ENCODE results near the gene C1QTNF1.
"Not testable (repeated sequence)": the region's sequence is repeated elsewhere in the genome, so short reads cannot be mapped to it uniquely, and the experiment has no call there.

The C1QTNF1 gene

DNA sequence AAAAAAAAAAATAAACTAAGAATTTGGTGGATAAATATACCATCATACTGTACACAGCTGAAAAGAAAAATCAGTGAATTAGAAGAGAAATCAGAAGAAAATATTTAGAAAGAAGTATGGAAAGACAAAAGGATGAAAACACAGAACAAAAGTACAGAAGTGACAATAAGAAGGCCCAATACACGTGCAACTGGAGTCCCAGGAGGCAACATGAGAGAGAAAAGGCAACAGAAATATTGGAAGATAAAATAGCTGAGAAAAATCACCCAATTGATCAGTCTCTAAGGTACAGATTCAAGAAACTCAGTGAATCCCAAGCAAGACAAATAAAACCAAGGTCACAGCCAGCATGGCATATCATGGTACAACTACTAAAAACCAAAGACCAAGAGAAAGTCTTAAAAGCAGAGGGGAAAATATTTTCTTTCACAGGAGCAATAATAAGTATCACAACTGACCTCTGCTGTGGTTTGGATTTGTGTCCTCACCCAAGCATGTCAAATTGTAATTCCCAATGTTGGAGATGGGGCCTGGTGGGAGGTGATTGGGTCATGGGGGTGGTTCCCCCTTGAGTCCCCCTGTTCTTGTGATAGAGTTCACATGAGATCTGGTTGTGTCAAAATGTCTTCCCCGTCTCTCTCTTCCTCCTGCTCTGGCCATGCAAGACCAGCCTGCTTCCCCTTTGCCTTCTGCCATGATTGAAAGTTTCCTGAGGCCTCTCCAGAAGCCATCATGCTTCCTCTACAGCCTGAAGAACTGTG lies 30.4 kb downstream of the C1QTNF1 start:
- no peak for DNase-seq (ENCODE audit: low spot score)

DNA sequence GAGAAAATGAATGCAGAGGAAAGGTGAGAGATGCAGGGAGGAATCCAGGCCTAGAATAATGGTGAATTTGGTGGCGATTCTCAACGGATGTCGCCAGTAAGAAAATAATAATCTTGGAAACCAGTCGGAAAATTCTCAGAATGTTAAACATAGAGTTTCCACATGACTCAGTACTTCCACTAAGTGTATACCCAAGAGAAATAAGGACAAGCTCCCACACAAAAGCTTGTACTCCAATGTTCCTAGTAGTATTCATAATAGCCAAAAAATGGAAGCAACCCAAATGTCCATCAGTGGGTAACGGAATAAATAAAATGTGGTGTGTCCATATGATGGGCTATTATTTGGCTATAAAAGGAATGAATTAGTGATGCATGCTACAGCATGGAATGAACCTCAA lies 31.2 kb downstream of the C1QTNF1 start:
- no peak for DNase-seq (ENCODE audit: low spot score)

DNA sequence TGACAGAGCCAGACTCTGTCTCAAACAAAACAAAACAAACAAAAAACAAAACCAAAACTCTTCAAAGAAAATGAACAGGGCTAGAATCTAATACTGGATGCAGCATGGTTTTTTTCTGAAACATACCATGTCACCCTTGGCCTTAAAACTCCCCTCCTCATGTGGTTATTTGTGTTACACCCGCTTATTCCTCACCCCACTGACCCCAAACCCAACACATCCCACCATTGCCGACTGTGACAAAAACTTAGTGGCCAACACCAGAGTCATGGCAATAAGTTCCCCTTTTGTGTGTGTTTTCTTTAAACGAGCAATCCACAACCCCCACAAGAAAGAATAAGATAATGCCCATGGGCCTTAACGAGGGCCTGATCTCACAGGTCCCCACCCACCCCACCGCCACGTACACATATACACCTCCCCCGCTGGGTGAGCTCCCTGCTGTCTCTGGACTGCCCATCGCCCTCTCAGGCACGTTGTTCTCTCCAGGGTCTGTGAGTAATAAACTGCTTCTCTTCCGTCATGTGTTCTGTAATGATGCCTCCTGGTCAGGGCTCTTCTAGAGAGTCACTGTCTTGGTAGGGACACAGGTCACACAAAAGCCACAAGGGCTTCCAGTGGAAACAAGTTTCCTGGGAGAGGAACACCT lies 33.9 kb downstream of the C1QTNF1 start:
- no peak for DNase-seq (ENCODE audit: low spot score)

DNA sequence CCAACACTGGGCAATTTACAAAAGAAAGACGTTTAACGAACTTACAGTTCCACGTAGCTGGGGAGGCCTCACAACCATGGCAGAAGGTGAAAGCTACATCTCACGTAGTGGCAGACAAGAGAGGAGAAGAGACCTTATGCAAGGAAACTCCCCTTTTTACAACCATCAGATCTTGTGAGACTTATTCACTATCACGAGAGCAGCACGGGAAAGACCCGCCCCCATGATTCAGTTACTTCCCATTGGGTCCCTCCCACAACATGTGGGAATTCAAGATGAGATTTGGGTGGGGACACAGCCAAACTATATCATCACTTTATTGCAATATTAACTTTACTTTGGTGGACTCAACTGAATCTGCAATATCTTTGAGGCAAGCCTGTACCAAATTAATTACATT lies 38.7 kb downstream of the C1QTNF1 start:
- no peak for DNase-seq (ENCODE audit: low spot score)

DNA sequence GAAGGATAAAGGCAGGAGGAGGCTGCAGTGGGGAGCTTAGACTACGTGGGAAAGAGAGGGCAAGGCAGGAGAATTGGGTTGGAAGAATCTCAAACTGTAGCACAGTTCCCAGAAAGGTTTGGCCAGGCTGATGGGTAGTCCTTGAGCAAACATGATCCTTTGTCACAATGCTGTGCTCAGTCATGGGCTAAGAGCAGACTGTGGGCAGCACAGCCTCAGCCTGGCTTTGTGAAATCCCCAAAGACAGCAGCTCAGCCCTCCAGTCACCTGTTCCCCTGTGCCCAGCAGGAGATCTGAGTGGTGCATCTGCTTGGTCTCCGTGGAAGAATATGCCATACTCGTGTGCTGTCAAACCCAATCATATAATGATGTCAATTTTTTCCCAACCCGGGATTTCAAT lies 40.1 kb downstream of the C1QTNF1 start:
- no peak for DNase-seq (ENCODE audit: low spot score)

DNA sequence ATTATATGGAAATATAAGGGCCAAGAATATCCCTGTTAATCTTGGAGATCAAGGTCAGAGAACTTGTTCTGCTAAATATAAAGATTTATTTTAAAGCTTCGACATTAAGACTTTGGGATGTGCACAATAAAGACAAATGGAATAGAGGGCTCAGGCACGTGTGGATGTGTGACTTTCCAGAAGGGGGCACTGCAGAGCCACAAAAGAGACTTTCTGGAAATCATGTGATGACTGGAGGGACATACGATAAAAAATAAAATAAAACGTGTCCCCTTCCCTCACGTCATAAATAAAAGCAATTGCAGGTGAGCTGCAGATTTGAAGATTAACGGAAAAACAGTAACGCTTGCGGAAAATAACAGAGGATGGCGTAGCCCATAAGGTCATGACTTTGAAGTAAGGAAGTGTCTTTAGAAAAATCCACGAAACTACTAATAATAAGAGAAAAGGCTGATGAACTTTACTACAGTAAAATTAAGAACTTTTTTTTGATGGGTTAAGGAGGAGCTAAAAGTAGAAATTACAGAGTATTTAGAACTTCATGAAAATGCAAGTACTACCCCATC lies 41.2 kb downstream of the C1QTNF1 start:
- DNase-seq (ENCODE audit: low spot score) = peak; percentile 66

DNA sequence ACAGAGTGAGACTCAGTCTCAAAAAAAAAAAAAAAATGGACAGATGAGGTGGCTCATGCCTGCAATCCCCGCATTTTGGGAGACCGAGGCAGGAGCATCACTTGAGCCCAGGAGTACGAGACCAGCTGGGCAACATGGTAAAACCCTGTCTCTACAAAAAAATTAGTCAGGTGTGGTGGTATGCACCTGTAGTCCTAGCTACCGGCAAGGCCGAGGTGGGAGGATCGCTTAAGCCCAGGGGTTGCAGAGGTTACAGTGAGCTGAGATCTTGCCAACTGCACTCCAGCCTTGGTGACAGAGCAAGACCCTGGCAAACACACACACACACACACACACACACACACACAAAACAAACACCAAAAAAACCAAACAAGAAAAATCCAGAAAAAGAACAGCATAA lies 43.0 kb downstream of the C1QTNF1 start:
- DNase-seq (ENCODE audit: low spot score) = no peak

DNA sequence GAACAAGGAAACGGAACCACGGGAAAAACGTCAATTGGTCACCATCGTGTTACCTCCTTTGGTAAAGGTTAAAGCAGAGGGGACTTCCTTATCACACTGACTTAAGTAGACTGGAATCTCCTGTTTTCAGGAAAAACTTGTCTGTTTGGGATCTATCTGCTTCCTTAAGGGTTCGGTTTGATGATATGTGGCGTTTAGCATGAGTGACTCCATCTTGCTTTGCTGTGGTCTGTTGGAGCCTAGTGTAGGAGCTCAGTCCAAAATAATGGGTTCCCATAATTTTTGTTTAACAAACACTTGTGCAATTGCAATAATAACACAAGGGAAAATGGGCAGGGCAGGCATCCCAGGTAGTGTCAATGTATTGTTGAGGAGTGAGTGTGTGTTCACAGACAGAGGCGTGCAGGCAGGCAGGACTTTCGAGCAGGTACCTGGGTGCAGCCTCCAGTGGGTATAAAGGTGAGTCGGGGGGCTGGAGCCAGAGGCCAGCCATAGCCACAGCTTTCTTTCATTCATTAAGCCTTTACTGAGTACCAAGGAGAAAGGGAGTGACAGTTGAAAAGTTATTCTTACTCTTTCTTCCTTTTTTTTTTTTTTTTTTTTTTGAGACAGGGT lies 46.4 kb downstream of the C1QTNF1 start:
- DNase-seq (ENCODE audit: low spot score) = no peak

DNA sequence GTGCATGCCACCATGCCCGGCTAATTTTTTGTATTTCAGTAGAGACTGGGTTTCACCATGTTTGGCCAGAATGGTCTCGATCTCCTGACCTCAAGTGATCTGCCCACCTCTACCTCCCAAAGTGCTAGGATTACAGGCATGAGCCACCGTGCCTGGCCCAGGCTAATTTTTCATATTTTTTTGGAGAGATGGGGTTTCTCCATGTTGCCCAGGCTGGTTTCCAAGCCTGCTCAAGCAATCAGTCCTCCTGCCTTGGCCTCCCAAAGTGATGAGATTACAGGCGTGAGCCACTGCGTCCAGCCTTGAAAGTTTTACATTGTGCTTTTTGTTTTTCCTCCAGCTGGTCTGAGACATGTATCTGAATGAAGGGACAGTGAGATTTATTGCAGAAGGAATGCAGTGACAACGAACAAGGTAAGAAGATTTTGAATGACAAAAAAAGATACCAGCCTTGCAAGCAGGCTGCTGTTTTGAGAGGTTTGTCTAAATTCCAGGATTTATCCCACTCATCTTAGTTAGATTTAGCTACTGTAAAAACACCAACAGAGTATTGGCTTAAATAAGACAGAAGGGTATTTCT lies 47.3 kb downstream of the C1QTNF1 start:
- DNase-seq (ENCODE audit: low spot score) = no peak

DNA sequence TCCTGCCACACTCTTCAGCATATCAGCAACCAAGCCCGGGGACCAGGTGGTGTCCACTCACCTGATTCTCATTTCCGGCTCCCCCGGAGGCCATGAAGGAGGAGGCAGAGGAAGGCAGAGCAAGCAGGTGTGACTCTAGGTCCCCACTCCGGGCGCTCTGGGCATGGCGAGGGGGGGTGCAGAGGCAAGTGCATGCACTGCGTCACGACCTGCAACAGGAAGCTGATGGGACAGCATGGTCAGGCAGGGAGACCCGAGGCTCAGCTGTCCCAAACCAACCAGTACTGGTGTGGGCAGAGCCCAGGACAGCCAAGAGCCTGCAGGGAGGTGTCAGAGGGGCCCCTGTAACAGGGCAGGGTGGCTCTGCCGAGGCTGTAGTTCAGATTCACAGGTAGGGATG lies 48.6 kb downstream of the C1QTNF1 start:
- no peak for DNase-seq (ENCODE audit: low spot score)

DNA sequence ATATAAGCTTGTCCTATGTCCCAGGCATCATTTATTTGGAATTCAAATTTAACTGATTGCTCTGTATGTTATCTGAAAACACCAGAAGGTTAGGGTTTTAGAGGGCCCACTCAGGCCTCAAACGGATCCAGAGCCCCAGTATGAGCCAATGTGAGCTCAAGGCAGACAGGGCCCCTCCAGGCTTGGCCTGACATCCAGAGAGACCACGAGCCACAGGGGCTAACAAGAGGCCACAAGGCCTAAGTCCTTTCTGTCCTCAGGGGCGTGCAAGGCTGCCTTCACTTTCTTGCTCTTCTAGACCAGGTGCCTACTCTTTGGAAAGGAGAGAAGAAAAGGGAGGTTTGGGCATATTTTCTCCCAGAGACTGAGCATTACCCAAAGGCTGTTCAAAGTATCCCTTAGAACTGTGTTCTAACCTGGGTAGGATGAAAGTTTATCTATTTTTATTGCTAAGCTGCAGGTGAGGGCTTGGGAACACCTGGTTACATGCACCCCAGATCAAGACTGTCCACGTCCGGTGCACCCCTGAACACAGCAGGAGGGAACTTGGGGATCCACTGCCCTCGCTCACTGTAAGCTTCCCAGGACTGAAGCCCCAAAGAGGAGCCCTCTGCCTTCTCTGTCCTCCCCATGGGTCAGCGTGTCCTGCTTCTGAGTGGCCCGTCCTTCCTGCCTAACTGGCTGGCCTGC lies 49.2 kb downstream of the C1QTNF1 start:
- DNase-seq (ENCODE audit: low spot score) = no peak

DNA sequence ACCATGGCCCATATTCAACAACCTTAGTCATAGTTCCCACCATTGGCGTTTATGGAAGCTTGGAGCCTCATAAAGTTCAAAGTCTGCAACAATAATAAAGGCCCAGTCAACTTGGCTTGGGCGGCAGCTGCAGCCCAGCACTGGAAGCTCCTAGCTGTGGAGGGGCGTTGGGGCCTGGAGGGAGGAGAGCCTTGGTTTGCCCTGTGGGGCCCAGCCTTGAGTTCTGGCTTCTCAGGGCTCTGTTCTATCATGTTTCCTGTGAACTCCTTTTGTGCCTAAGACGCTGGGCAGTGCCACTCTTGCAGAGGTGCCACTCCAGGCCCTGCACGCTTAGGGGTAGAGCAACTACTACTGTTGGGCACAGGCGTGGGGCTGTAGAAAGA lies 49.7 kb downstream of the C1QTNF1 start:
- no peak for DNase-seq (ENCODE audit: low spot score)

DNA sequence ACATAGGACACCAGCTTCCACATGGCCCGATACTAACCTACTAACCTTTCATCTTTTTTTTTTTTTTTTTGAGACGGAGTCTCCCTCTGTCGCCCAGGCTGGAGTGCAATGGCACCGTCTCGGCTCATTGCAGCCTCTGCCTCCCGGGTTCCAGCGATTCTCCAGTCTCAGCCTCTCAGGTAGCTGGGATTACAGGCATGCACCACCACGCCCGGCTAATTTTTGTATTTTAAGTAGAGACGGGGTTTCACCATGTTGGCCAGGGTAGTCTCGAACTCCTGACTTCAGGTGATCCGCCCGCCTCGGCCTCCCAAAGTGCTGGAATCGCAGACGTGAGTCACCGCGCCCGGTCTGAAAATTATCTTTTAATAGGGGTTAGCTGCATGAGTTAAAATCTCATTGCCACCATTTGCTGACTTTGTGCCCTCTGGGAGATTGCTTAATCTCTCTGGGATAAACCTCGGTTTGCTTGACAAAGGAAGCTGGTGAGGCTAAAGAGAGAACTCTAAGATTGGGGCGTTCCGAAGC lies 50.2 kb downstream of the C1QTNF1 start:
- DNase-seq (ENCODE audit: low spot score) = not testable (repeated sequence)

DNA sequence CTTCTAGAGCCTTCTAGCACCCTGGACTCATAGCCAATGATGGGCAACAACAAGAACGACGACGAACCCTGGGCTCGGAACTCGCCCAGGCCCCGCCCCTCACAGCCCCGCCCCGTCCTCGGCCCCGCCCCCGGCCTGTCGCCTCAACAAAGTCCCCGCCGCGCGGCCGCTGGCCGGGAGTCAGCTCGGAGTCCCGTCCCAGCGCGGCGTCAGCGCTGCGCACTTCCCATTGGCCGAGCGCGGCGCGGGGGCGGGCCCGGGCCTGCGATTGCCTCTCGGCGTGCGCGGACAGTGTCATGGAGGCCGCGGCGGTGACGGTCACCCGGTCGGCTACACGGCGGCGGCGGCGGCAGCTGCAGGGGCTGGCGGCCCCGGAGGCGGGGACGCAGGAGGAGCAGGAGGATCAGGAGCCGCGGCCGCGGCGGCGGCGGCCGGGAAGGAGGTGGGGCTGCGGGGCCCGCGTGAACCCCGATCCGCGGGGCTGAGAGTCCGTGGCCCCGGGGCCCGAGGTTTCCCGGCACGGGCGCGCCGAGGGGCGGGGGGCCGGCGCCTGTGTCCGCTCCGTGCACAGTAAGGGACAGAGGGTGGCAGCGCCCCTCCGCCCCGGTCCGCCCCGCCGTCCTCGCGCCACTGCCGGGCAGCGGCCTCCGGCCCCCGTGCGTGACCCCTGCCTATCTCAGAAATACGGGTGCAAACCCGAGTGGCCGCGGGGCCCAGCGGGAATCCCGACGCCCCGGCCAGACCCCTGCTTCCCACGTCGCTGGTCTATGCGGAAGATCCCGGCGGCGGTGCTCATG lies 50.9 kb downstream of the C1QTNF1 start, which contains the start of gene ENGASE:
ENGASE (plus strand) TSS at position 176 of the 797 bp plus-strand sequence; CDS start at position 297, 121 bp downstream.
- peak; percentile 92 for DNase-seq (ENCODE audit: low spot score)

DNA sequence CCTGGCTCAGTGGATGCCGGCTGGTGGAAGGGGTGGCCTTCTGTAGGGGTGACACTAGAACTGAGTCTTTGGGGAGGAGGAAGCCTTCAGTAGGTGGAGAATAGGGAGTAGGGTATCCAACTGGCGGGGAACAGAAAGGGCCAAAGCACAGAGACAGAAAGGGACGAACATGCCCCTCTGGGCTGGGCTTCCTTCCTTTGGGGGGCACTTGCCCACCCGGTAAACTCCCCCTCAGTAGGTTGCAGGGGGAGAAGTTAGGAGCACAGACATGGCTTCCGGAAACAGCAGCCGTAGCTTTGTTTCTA lies 51.4 kb downstream of the C1QTNF1 start:
- peak; percentile 11 for DNase-seq (ENCODE audit: low spot score)

DNA sequence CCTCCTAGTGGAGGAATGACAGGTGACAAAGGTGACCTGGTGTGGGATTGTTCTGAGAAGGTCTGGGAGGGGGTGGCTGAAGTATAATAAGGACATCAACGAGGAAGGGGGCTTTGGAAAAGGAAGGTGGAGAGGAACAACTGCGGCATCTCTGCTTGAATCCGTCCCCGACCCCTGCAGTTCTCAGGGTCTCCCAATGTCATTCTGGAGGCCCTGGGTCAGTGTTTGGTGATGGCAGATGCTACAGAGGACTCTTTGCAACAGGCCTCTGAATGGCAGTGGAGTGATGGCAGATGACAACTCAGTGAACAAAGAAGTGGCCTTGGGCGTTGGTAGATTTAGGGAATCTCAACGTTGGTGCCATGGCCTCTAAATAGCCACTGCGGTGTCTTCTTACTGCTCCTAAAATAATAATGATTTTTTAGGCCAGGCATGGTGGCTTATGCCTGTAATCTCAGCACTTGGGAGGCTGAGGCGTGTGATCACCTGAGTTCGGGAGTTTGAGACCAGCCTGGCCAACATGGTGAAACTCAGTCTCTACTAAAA lies 52.0 kb downstream of the C1QTNF1 start:
- no peak for DNase-seq (ENCODE audit: low spot score)

DNA sequence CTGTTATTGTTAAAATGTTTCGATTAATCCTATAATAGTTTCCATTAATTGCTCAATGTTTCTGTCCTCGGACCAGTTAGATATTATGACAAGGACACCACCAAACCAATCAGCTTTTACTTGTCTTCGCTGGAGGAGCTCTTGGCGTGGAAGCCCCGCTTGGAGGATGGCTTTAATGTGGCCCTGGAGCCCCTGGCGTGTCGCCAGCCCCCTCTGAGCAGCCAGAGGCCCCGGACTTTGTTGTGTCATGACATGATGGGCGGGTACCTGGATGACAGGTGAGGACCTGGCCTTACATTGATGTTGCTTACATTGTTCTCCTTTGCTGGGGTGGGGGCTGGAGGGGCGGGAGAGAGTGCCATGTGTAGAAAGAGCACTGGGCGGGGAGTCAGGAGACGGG lies 53.6 kb downstream of the C1QTNF1 start:
- DNase-seq (ENCODE audit: low spot score) = no peak

DNA sequence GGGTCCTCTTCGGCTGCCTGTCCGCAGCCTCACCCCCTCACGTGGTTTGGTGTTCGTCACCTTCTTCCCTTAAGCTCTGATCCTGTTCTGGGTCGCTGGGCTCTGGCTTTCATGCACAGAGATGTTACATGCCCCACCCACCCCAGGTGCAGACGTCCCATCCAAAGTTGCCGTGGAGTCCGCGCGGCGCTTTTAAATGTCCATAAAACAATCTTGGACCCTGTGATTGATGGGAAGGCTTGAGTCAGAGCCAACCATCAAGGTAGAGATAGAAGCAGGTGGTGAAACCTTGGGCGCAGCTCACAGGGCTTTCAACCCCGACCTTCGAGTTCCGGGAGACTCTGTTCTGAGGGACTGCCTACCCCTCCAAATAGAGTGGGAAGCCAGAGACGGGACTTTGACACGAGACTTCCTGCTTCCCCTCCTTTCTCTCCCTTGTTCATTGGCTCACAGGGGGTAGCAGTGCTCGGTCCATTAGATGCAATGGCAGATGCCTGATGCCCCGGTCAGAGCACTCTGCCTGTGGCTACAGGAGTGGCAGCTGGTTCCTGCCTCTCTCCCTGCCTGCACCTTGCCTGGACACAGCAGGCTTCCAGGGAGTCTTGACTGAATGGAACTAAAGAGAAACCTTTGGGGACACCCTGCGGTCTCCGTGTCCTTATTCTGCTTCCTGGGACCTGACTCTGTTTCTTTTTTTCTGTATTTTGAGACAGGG lies 54.7 kb downstream of the C1QTNF1 start:
- DNase-seq (ENCODE audit: low spot score) = no peak

DNA sequence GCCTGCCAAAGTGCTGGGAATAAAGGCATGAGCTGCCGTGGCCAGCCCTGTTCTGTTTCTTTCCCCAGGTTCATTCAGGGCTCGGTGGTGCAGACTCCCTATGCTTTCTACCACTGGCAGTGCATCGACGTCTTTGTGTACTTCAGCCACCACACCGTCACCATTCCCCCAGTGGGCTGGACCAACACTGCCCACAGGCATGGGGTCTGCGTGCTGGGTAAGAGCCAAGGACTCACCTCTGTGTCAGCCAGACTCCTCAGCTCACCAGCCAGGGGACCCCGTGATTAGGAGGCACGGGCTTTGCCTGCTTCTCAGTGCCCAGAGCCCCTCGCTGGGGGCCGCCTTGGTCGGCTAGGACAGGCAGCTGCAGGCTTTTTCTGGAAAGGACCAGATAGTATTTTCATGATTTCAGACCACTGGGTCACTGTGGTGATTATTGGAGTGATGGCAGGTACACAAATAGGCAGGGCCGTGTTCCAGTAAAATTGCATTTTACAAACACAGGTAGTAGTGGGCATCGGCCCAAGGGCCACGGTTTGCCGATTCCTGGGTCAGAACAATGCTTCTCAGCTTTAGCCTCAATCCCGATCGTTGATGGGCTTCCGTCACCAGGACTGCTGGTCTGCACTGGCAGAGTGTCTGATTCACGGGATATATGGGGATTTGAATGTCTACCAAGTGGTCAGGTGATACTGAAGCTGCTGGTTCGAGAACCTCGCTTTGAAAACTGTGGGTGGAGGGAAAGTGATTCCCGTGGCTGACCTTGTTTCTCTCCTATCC lies 55.6 kb downstream of the C1QTNF1 start:
- no peak for DNase-seq (ENCODE audit: low spot score)
